ENCODE results near the gene CLIC5. TPM values are rescaled to one million over a fixed set of nuclear protein-coding genes. Genes with fewer than 3 reads are reported as not detected.

Gene CLIC5
- polyA plus RNA-seq, 4 donors = 182 to 199 (median 197) TPM

GRCh38 chr6:46036911-46037310 lies 21.3 kb upstream of the CLIC5 start:
- DNase-seq (ENCODE audit: low read depth in 4 of 4, low spot score in 2 of 4) = no peak

- DNase-seq (ENCODE audit: low read depth in 4 of 4, low spot score in 2 of 4) = no peak
Observed at GRCh38 chr6:46035242-46035641, 19.6 kb upstream of the CLIC5 start.

- DNase-seq (ENCODE audit: low read depth in 4 of 4, low spot score in 2 of 4) = no peak
Observed at GRCh38 chr6:46032110-46032998, 16.7 kb upstream of the CLIC5 start.

GRCh38 chr6:46029602-46030001 lies 13.9 kb upstream of the CLIC5 start:
- no peak for DNase-seq (ENCODE audit: low read depth in 4 of 4, low spot score in 2 of 4)

- no peak for DNase-seq (ENCODE audit: low read depth in 4 of 4, low spot score in 2 of 4)
Observed at GRCh38 chr6:46026307-46026706, 10.6 kb upstream of the CLIC5 start.

GRCh38 chr6:46025573-46025972 lies 9.9 kb upstream of the CLIC5 start:
- DNase-seq (ENCODE audit: low read depth in 4 of 4, low spot score in 2 of 4) = no peak

GRCh38 chr6:46024124-46024769 lies 8.6 kb upstream of the CLIC5 start:
- no peak for DNase-seq (ENCODE audit: low read depth in 4 of 4, low spot score in 2 of 4)

GRCh38 chr6:46023216-46023915 lies 7.7 kb upstream of the CLIC5 start:
- no peak for DNase-seq (ENCODE audit: low read depth in 4 of 4, low spot score in 2 of 4)

- no peak for DNase-seq (ENCODE audit: low read depth in 4 of 4, low spot score in 2 of 4)
Observed at GRCh38 chr6:46022106-46022948, 6.7 kb upstream of the CLIC5 start.

- DNase-seq (ENCODE audit: low read depth in 4 of 4, low spot score in 2 of 4) = no peak
Observed at GRCh38 chr6:46017726-46018125, 2.1 kb upstream of the CLIC5 start.

- no peak for DNase-seq (ENCODE audit: low read depth in 4 of 4, low spot score in 2 of 4)
Observed at GRCh38 chr6:46016063-46016608, 476 bp upstream of the CLIC5 start.

- no peak for DNase-seq (ENCODE audit: low read depth in 4 of 4, low spot score in 2 of 4)
Observed at GRCh38 chr6:46014511-46015118, 1.0 kb downstream of the CLIC5 start.

GRCh38 chr6:46014046-46014445 lies 1.6 kb downstream of the CLIC5 start:
- no peak for DNase-seq (ENCODE audit: low read depth in 4 of 4, low spot score in 2 of 4)

- no peak for DNase-seq (ENCODE audit: low read depth in 4 of 4, low spot score in 2 of 4)
Observed at GRCh38 chr6:46013639-46014038, 2.0 kb downstream of the CLIC5 start.

- DNase-seq (ENCODE audit: low read depth in 4 of 4, low spot score in 2 of 4) = no peak
Observed at GRCh38 chr6:46012834-46013233, 2.8 kb downstream of the CLIC5 start.

- no peak for DNase-seq (ENCODE audit: low read depth in 4 of 4, low spot score in 2 of 4)
Observed at GRCh38 chr6:46011188-46012085, 4.2 kb downstream of the CLIC5 start.

- DNase-seq (ENCODE audit: low read depth in 4 of 4, low spot score in 2 of 4) = no peak
Observed at GRCh38 chr6:46010771-46011170, 4.9 kb downstream of the CLIC5 start.

GRCh38 chr6:46010270-46010669 lies 5.4 kb downstream of the CLIC5 start:
- no peak for DNase-seq (ENCODE audit: low read depth in 4 of 4, low spot score in 2 of 4)

GRCh38 chr6:46002264-46002663 lies 13.4 kb downstream of the CLIC5 start:
- no peak for DNase-seq (ENCODE audit: low read depth in 4 of 4, low spot score in 2 of 4)
